Measurements from ENCODE around the gene RUFY2. TPM values are rescaled to one million over a fixed set of nuclear protein-coding genes. Genes with fewer than 3 reads are reported as not detected.

Gene RUFY2, protein sequence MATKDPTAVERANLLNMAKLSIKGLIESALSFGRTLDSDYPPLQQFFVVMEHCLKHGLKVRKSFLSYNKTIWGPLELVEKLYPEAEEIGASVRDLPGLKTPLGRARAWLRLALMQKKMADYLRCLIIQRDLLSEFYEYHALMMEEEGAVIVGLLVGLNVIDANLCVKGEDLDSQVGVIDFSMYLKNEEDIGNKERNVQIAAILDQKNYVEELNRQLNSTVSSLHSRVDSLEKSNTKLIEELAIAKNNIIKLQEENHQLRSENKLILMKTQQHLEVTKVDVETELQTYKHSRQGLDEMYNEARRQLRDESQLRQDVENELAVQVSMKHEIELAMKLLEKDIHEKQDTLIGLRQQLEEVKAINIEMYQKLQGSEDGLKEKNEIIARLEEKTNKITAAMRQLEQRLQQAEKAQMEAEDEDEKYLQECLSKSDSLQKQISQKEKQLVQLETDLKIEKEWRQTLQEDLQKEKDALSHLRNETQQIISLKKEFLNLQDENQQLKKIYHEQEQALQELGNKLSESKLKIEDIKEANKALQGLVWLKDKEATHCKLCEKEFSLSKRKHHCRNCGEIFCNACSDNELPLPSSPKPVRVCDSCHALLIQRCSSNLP
- total RNA-seq: 16.1 and 17.9 TPM in 2 replicates

DNA sequence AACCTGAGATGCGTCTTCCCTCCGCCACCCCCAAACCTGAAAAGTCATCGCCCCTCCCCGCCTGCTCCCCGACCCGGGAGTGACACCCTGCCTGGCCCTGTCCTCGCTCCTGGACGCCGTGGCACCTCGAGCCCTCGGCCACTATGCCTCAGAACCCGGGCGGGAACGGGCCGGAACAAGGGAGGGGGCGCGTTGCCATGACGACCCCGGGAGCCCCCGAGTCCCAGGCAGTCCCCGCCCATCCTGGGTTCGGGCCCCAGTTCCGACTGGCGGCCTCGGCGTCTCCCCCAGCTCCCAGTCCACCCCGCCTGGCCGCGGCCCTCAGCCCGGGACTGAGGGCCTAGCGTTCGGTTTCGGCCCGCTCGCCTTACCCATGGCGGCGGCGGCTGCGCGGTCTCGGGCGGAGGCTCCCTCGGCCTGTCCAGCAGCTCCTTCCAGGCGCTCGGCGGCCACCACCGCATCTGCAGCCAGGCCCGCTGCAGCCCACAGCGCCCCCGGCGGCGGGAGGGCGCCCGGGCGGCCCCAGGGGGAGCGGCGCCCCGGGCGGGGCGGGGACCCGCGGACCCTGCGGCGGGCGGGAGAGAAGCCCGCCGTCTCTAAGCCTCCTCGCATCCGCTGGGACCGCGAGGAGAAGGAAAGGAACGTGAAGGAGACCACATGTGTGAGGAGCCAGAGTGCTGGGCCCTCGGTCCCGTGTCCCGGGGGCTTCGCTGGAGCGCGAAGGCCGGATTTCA, at the start of gene RUFY2:
Gene RUFY2 (minus strand): TSS at position 463 of the 734 bp plus-strand sequence. CDS start 88 bp downstream, at position 375.

DNA sequence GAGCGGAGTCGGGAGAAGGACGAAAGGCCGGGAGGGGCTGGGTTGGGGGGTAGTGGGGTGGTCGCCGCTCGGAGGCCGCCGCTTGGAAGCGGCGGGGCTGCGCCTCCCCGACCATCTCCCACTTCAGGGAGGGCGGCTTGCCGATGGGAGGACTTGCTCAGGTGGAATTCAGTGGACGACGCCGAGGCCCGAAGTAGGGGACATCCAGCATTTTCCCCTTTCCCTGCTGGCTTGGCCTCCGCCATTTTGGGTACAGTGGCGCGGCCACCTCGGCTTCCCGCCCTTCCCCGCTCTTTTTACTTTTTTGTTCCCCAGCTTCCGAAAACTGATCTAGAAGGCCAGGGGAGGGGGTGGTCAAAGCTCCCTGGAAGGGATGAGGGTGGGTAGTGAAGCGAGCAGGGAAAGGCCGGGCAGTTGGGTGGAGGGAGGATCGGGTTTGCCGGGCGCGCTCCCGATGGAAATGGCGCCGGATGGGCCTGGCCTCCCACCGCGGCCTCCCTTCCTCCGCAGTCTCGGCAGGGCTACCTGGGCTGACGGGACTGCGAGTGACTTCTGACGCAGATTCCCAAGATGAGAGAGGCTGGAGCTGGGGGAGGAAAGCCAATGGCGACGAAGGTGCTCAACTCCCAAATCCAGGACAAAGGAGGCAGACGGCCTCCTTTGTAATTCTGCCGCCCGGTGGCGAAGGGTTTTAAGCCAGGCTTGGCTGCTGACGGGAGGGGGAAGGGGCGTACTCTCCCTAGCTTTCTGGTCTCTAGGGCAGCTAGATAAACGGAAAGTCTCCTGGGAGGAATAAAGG, 74.6 kb downstream of the RUFY2 start, which contains the start of gene PBLD:
Gene PBLD (minus strand): TSS at position 670 of the 799 bp plus-strand sequence. CDS start 26,084 bp downstream, outside the sequence.

DNA sequence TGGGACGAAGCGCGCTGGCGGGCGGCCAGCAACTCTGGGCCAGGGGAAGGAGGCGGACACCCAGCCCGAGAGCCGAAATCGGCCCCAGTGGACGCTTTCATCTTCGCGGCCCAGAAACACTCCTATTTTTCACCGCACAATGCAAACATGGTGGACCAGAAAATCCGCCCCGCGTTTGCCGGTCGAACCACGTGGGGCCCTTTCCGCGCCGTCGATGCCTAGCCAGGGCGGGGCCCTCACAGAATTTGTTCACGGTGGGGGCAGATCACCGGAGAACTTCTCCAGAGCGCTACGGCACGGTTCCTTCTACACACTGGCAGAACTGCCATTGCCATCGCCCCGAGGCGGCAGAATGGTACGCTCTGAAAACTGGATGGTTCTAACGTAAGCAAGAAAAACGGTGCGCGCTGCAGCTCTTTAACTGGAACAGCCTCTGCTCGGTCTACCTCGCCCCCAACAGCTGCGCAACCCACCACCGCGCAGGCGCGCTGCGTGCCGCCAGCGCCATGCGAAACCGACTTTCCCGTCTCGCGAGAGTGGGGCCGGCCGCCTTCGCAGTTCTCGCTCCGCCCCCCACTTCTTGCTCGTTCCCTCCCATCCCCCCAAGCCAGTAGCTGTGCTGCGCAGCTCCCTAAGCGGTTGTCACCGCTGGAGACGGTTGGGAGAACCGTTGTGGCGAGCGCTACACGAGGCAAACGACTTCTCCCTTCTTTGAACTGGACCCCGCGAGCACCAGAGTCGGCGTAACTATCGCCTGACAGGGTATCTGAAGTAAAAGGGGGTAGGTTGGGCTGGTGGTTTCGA, 75.4 kb downstream of the RUFY2 start, which contains the start of gene HNRNPH3:
Gene HNRNPH3 (plus strand): TSS at position 610 of the 804 bp plus-strand sequence. CDS start 5,158 bp downstream, outside the sequence.

Other genes with a start within 250 kb of the RUFY2 start
- 0.09 TPM in 1 of 2 replicates, not detected in the other for gene ATOH7, start 175.2 kb downstream of the RUFY2 start, total RNA-seq
- gene HNRNPH3, start 75.2 kb downstream of the RUFY2 start, total RNA-seq: 15.9 and 16.6 TPM in 2 replicates
- 3.4 and 6.7 TPM in 2 replicates for gene PBLD, start 74.3 kb downstream of the RUFY2 start, total RNA-seq
- 3.4 and 4.3 TPM in 2 replicates for gene DNA2, start 64.7 kb upstream of the RUFY2 start, total RNA-seq
- 14.6 and 27.8 TPM in 2 replicates for gene SLC25A16, start 120.2 kb upstream of the RUFY2 start, total RNA-seq
- gene TET1, start 153.1 kb upstream of the RUFY2 start, total RNA-seq: 2.1 and 3.6 TPM in 2 replicates